Adrenal gland (tissue), 12 donors: ENCODE measurements around the gene TIMP3. TPM values are rescaled to one million over a fixed set of nuclear protein-coding genes. Genes with fewer than 3 reads are reported as not detected.

Experiments
- DNase-seq, 7 donors: peaks; one replicate each; pipeline ENCODE4 v3.0.0-alpha.2; 2019 to 2020
- H3K27ac ChIP-seq, 5 donors: fragments of 200-600 bp; sonication (generic) in 4 of 5; 1 replicate in 3 of 5; 2 replicates in 2 of 5; pipeline versions ENCODE4 v1.5.1 to v1.8.0; 2016 to 2020; ENCODE audit warnings: mild to moderate bottlenecking in 1 of 5
- H3K27me3 ChIP-seq: fragments of 200-600 bp; 2 replicates; pipeline ENCODE4 v1.8.0; 2021
- H3K36me3 ChIP-seq, 2 donors: fragments of 200-600 bp; replicated peaks in 1 of 2; 1 replicate in 1 of 2; 2 replicates in 1 of 2; pipeline versions ENCODE4 v1.5.1 to v1.8.0; 2018 to 2022
- H3K4me1 ChIP-seq, 2 donors: fragments of 200-600 bp; replicated peaks in 1 of 2; 1 replicate in 1 of 2; 2 replicates in 1 of 2; pipeline versions ENCODE4 v1.5.1 to v1.8.0; 2018 to 2021
- H3K4me3 ChIP-seq, 4 donors: fragments of 200-600 bp; sonication (generic) in 3 of 4; one replicate each; pipeline ENCODE4 v1.5.1; 2016 to 2018
- H3K9me3 ChIP-seq, 3 donors: fragments of 200-600 bp; sonication (generic) in 1 of 3; replicated peaks in 1 of 3; 1 replicate in 2 of 3; 2 replicates in 1 of 3; pipeline versions ENCODE4 v1.5.1 to v1.8.0; 2016 to 2021
- CTCF ChIP-seq, 6 experiments: fragments of 450-650 bp in 4 of 6; fragments of 200-600 bp in 2 of 6; sonication (generic) in 1 of 6; IDR thresholded peaks; 1 replicate in 5 of 6; 2 replicates in 1 of 6; pipeline versions ENCODE4 v1.5.1 to v1.8.0; 2016 to 2021; ENCODE audit warnings: antibody characterized with exemption in 6 of 6, mild to moderate bottlenecking in 2 of 6, moderate library complexity in 1 of 6
- POLR2A ChIP-seq, 2 donors: fragments of 450-650 bp; IDR thresholded peaks; one replicate each; pipeline ENCODE4 v1.6.1; 2017; ENCODE audit warnings: antibody characterized with exemption in 2 of 2, mild to moderate bottlenecking in 2 of 2, moderate library complexity in 1 of 2
- WGBS, 4 donors: extraction: QIAGEN DNeasy Blood & Tissue Kit in 2 of 4; methylation state at CpG; one replicate each; pipeline versions ENCODE4 v1.1.5 to v1.1.7; 2013 to 2017; 5-methylcytosine and 5-hydroxymethylcytosine counted together
- intact Hi-C, 2 donors: fragments of 100-400 bp; cut with DNase I; formaldehyde crosslinking; loops; one replicate each; pipeline versions ENCODE4 v1.14.1 to v1.15.0; 2022 to 2023
- polyA plus RNA-seq, 3 donors: library from polyadenylated mRNA; stranded (reverse); fragments of 200-250 nt in 2 of 3; fragments of 350-450 nt in 1 of 3; fragmentation: Illumina TruSeq in 1 of 3; extraction: RNeasy Lipid Tissue Mini Kit (QIAGEN cat#74804) in 1 of 3; gene quantifications; one replicate each; pipeline ENCODE4 v1.2.3, GENCODE V29; 2013 to 2014
- total RNA-seq, 9 donors: library from RNA; depleted of rRNA in 4 of 9; stranded (reverse); fragments of >200 nt in 4 of 9; fragments of 120-200 nt in 1 of 9; fragmentation: NEBNext Ultra II Directional in 1 of 9; extraction: Animal tissue kit (Norgen Biotek cat#: 25700) in 1 of 9; gene quantifications; one replicate each; pipeline versions ENCODE4 v1.1.0 to v1.2.4, GENCODE V29; 2013 to 2023
- donor health status: healthy with polysubstance abuse.
- donor health status: Bipolar disorder and iron deficiency.
- donor health status: DM: yes; HTN: yes; CAD: no.
- donor health status: DM: no; HTN: no; CAD: no.
- donor health status: DM: no; HTN: no; CAD: no.
- donor health status: DM: yes; HTN: yes; CAD: no.

TIMP3 gene
- total and polyA plus RNA-seq, 12 donors = 78.0 to 677 (median 334) TPM

GRCh38 chr22:32803738-32804435 lies 2.4 kb downstream of the TIMP3 start:
- H3K9me3 ChIP-seq = no peaks in the 10 kb centered on the region
- H3K27me3 ChIP-seq = no peaks in the 10 kb centered on the region
- intact Hi-C loops = loop anchor here (10.0 kb wide), 2 partner anchors 181 to 191 kb away; no protein-coding TSS in a partner anchor
- WGBS, 4 donors = 26 to 36% (median 33%) methylated on average over 13 of the region's 13 CpGs
- H3K4me1 ChIP-seq = peaks cover 0 to 34% of the 10 kb centered on the region in 2 donors
- H3K36me3 ChIP-seq = peaks cover 0 to 7% of the 10 kb centered on the region in 2 donors
- peak overlapping the region in 4 of 5 donors; percentile 72 to 89 (median 76) for H3K27ac ChIP-seq
- DNase-seq = no peak
- no peak for TF ChIP-seq POLR2A (IDR thresholded peaks at IDR 0.05)
- peak in 1 of 6 experiments; percentile 12 for TF ChIP-seq CTCF (IDR thresholded peaks at IDR 0.05)
- H3K4me3 ChIP-seq = peak overlapping the region in 3 of 4 donors; percentile 41 to 84 (median 74)

- TF ChIP-seq POLR2A (IDR thresholded peaks at IDR 0.05) (no peak), CTCF (IDR thresholded peaks at IDR 0.05) (no peak)
- Histone ChIP-seq H3K9me3 (no peaks in the 10 kb centered on the region), H3K27ac (peak overlapping the region in 3 of 5 donors; percentile 55 to 89 (median 77)), H3K27me3 (no peaks in the 10 kb centered on the region), H3K36me3 (peaks cover 0 to 7% of the 10 kb centered on the region in 2 donors), H3K4me1 (peaks cover 0 to 42% of the 10 kb centered on the region in 2 donors), H3K4me3 (peak overlapping the region in 2 of 4 donors; percentile 1 to 84)
- WGBS, 4 donors = 31 to 45% (median 35%) methylated on average over 14 of the region's 14 CpGs
- intact Hi-C loops = loop anchor here (10.0 kb wide), 2 partner anchors 180 to 190 kb away; no protein-coding TSS in a partner anchor
- peak in 1 of 7 donors; percentile 49 for DNase-seq
Measured at GRCh38 chr22:32804531-32805360, 3.2 kb downstream of the TIMP3 start.

- Histone ChIP-seq H3K27me3 (no peaks in the 10 kb centered on the region), H3K36me3 (peaks cover 0 to 7% of the 10 kb centered on the region in 2 donors), H3K9me3 (no peaks in the 10 kb centered on the region), H3K4me3 (peak overlapping the region in 1 of 4 donors; percentile 84), H3K4me1 (peaks cover 0 to 47% of the 10 kb centered on the region in 2 donors), H3K27ac (peak overlapping the region in 2 of 5 donors; percentile 77 to 89)
- no peak for TF ChIP-seq POLR2A (IDR thresholded peaks at IDR 0.05)
- no peak for TF ChIP-seq CTCF (IDR thresholded peaks at IDR 0.05)
- 50 to 72% (median 59%) methylated on average over 4 of the region's 4 CpGs for WGBS, 4 donors
- DNase-seq = no peak
- intact Hi-C loops = loop anchor here (10.0 kb wide), 2 partner anchors 179 to 189 kb away; no protein-coding TSS in a partner anchor
Measured at GRCh38 chr22:32805361-32805881, 3.9 kb downstream of the TIMP3 start.

GRCh38 chr22:32806296-32806695 lies 4.8 kb downstream of the TIMP3 start:
- TF ChIP-seq CTCF (IDR thresholded peaks at IDR 0.05) (no peak), POLR2A (IDR thresholded peaks at IDR 0.05) (no peak)
- no peaks in the 10 kb centered on the region for H3K27me3 ChIP-seq
- 19 to 55% (median 32%) methylated on average over 2 of the region's 2 CpGs for WGBS, 4 donors
- intact Hi-C loops = loop anchor here (10.0 kb wide), 2 partner anchors 179 to 189 kb away; no protein-coding TSS in a partner anchor
- peaks cover 0 to 56% of the 10 kb centered on the region in 2 donors for H3K4me1 ChIP-seq
- H3K4me3 ChIP-seq = no peak overlapping the region
- H3K36me3 ChIP-seq = peaks cover 0 to 7% of the 10 kb centered on the region in 2 donors
- no peaks in the 10 kb centered on the region for H3K9me3 ChIP-seq
- DNase-seq = no peak
- no peak overlapping the region for H3K27ac ChIP-seq
